Activated B cell treated with CpG ODN at 0.5 μM for 24 hours (primary cell): ENCODE measurements around the gene PGGHG. TPM values are rescaled to one million over a fixed set of nuclear protein-coding genes. Genes with fewer than 3 reads are reported as not detected.

Source experiments
- ATAC-seq: fragments of 200-7000 bp; cut with Tn5 transposase; one replicate; pipeline ENCODE4 v1.10.0; 2021; ENCODE audit warnings: low read depth, mild to moderate bottlenecking, moderate library complexity
- CTCF ChIA-PET: fragments of 350-600 bp; sonication (Branson Sonifier 250); formaldehyde crosslinking; loops from one replicate; lab custom pipeline; 2021; ENCODE audit warnings: antibody characterized with exemption; lab: Charles Lee
- POLR2A ChIA-PET: fragments of 350-600 bp; sonication (Branson Sonifier 250); formaldehyde crosslinking; loops from one replicate; lab custom pipeline; 2021; ENCODE audit warnings: antibody characterized with exemption; lab: Charles Lee
- DNase-seq: peaks from one replicate; pipeline ENCODE4 v3.0.0; 2022
- H3K27ac Mint-ChIP-seq: one replicate; pipeline ENCODE4 v1.8.0; 2020; ENCODE audit warnings: mixed read lengths
- H3K27me3 Mint-ChIP-seq: one replicate; pipeline ENCODE4 v1.8.0; 2021; ENCODE audit warnings: mixed read lengths
- H3K36me3 Mint-ChIP-seq: one replicate; pipeline ENCODE4 v1.8.0; 2021; ENCODE audit warnings: low read depth, mixed read lengths
- H3K4me1 Mint-ChIP-seq: one replicate; pipeline ENCODE4 v1.8.0; 2021; ENCODE audit warnings: mixed read lengths
- H3K4me3 Mint-ChIP-seq: one replicate; pipeline ENCODE4 v1.8.0; 2020; ENCODE audit warnings: mild to moderate bottlenecking, mixed read lengths
- H3K9me3 Mint-ChIP-seq: one replicate; pipeline ENCODE4 v1.8.0; 2020; ENCODE audit warnings: mixed read lengths
- intact Hi-C: fragments of 100-400 bp; cut with micrococcal nuclease; formaldehyde crosslinking; loops from one replicate; pipeline ENCODE4 v1.15.1; 2024
- total RNA-seq: library from RNA; stranded (reverse); gene quantifications from 2 replicates; pipeline ENCODE4 v1.2.3, GENCODE V29; 2022
- TF ChIP-seq, protein P1 (sequence below): fragments of 200-600 bp; IDR thresholded peaks from one replicate; pipeline ENCODE4 v1.8.0; 2022; ENCODE audit warnings: antibody characterized with exemption, mild to moderate bottlenecking

Gene PGGHG
- total RNA-seq, 1 donor from 2014 or later = 74.1 TPM

DNA sequence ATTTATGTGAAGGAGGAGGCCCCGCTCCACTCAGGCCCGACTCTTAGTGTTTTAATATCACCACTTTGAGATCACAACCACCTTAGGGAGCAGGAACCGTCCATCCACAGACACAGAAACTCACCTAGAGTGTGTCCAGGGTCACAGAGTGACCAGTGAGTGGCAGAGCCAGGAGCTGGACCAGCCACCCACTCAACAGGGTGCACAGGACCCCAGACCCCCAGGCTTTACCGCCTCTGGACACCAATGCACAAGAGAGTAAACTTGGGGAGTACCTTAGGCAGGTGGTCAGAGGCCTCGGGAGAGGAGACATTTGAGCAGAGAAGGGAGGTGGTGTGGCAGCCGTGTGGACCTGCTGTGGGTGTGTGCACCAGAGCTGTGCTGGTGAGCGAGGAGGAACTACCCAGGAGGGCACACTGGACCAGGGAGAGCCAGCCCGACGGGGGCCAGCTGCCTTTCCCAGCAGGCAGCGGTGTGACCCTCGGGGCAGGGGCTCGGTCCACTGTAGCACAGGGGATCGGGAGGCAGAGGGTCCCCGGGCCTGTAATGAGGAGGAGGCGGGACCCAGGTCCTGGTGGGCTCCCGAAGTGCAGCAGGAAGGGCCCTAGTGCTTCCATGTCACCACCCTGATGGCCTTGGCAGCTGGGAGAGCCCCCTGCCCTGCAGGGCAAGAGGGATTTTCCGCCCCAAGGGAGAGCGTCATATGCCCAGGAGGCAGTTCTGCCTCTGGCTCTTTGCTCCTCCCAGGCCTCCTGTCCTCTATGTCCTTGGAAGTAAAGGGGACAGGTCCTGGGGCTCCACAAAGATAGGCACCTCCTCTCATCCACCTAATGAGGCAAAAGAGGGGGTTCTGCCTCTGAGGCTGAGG, 18.2 kb upstream of the PGGHG start:
- H3K27me3 Mint-ChIP-seq = no peaks in the 10 kb centered on the region
- no peak for DNase-seq
- no peak overlapping the region for H3K4me3 Mint-ChIP-seq
- no peak for ATAC-seq
- no peaks in the 10 kb centered on the region for H3K9me3 Mint-ChIP-seq
- ChIA-PET POLR2A (interaction anchor here (1.0 to 1.1 kb wide), 2 partner anchors 18 to 45 kb away, joined by 3 read pairs; partner anchors contain the start of gene PGGHG), CTCF (interaction anchor here (1.5 kb wide), 1 partner anchor 20 kb away, joined by 4 read pairs; no protein-coding TSS in a partner anchor)
- intact Hi-C loops = no loop called here
- TF ChIP-seq, protein P1, sequence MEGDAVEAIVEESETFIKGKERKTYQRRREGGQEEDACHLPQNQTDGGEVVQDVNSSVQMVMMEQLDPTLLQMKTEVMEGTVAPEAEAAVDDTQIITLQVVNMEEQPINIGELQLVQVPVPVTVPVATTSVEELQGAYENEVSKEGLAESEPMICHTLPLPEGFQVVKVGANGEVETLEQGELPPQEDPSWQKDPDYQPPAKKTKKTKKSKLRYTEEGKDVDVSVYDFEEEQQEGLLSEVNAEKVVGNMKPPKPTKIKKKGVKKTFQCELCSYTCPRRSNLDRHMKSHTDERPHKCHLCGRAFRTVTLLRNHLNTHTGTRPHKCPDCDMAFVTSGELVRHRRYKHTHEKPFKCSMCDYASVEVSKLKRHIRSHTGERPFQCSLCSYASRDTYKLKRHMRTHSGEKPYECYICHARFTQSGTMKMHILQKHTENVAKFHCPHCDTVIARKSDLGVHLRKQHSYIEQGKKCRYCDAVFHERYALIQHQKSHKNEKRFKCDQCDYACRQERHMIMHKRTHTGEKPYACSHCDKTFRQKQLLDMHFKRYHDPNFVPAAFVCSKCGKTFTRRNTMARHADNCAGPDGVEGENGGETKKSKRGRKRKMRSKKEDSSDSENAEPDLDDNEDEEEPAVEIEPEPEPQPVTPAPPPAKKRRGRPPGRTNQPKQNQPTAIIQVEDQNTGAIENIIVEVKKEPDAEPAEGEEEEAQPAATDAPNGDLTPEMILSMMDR = no peak
- peak overlapping the region; percentile 99 for H3K27ac Mint-ChIP-seq
- H3K4me1 Mint-ChIP-seq = peaks cover 50% of the 10 kb centered on the region
- peaks cover 3% of the 10 kb centered on the region for H3K36me3 Mint-ChIP-seq

DNA sequence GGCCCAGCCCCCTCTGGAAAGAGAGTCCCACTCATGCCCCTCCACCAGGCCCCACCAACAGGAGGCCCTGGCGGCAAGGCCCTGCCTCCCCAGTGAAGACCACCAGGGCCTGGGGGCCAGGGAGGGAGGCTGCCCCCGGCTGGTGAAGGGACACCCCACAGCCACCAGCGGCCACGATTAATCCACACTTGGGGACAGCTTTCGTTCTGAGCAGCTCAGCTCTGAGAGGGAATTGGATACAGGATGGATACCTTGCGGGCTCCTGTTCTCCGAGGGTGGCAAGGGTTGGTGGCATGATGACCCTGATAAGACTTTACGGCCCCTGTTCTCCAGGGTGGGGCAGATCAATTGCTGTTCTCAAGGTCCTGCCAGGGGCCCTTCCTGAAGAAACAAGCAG, 17.6 kb upstream of the PGGHG start:
- peaks cover 3% of the 10 kb centered on the region for H3K36me3 Mint-ChIP-seq
- H3K27ac Mint-ChIP-seq = no peak overlapping the region
- ATAC-seq (no peak), DNase-seq (no peak)
- no peak overlapping the region for H3K4me3 Mint-ChIP-seq
- peaks cover 50% of the 10 kb centered on the region for H3K4me1 Mint-ChIP-seq
- H3K9me3 Mint-ChIP-seq = no peaks in the 10 kb centered on the region
- ChIA-PET POLR2A (no interaction called here), CTCF (interaction anchor here (1.5 kb wide), 1 partner anchor 21 kb away, joined by 4 read pairs; no protein-coding TSS in a partner anchor)
- intact Hi-C loops = no loop called here
- TF ChIP-seq, protein P1 = no peak
- no peaks in the 10 kb centered on the region for H3K27me3 Mint-ChIP-seq

DNA sequence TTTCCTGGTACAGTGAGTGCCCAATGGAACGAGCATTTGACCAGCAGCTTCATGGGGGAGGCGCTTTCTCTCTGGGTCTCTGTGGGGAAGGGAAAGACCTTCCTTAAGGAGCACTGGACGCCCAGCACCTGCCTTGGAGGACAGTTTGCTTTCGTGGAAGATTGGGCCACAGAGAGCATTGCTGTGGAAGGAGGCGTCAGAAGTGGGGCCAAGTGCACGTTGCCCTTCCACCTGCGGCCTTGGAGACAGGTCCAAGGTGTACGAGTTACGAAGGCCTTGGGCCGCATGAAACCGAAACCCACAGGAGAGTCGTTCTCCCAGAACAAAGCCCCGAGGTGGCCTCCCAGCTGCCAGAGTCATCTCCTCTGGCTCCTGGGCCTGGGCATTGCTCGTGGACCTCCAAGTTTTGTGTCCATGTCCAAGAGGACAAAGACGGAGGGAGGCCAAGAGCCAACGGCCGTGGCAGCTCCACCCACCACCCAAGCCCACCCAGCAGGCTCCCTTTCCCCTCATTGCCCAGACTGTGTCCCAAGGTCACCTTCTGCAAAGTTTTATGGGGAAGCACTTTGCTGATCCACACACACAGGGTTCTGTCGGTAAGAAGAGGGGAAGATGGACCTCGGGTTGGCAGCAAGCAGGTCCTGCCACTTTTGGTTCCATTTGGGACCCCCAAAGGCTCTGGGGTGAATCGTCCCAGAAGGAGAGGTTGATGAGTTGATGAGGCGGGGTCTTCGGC, 16.6 kb upstream of the PGGHG start:
- POLR2A ChIA-PET = no interaction called here
- CTCF ChIA-PET = interaction anchor here (1.5 kb wide), 1 partner anchor 22 kb away, joined by 4 read pairs; no protein-coding TSS in a partner anchor
- peaks cover 3% of the 10 kb centered on the region for H3K9me3 Mint-ChIP-seq
- intact Hi-C loops = no loop called here
- ATAC-seq (no peak), DNase-seq (no peak)
- peak overlapping the region; percentile 5 for H3K27ac Mint-ChIP-seq
- peaks cover 45% of the 10 kb centered on the region for H3K4me1 Mint-ChIP-seq
- H3K36me3 Mint-ChIP-seq = peaks cover 3% of the 10 kb centered on the region
- no peaks in the 10 kb centered on the region for H3K27me3 Mint-ChIP-seq
- TF ChIP-seq, protein P1 = no peak
- no peak overlapping the region for H3K4me3 Mint-ChIP-seq

DNA sequence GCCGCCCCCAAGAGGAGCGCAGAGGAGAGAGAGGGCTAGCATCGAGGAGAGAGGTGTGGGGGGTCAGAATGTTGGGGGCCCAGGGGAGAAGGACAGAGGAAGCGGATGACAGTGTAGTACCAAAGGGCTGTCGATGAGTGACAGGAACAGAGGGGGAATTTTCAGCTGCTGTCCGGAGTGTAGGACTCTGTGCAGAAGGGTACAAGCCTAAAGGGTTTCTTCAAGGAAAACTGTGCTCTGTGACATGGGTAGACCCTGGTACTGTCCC, 16.1 kb upstream of the PGGHG start:
- H3K27ac Mint-ChIP-seq = no peak overlapping the region
- peaks cover 3% of the 10 kb centered on the region for H3K36me3 Mint-ChIP-seq
- ATAC-seq (no peak), DNase-seq (no peak)
- ChIA-PET CTCF (no interaction called here), POLR2A (interaction anchor here (0.7 kb wide), 2 partner anchors 73 to 646 kb away, joined by 3 to 6 read pairs; no protein-coding TSS in a partner anchor)
- TF ChIP-seq, protein P1 = no peak
- intact Hi-C loops = no loop called here
- H3K9me3 Mint-ChIP-seq = peaks cover 3% of the 10 kb centered on the region
- H3K27me3 Mint-ChIP-seq = no peaks in the 10 kb centered on the region
- no peak overlapping the region for H3K4me3 Mint-ChIP-seq
- peaks cover 40% of the 10 kb centered on the region for H3K4me1 Mint-ChIP-seq

DNA sequence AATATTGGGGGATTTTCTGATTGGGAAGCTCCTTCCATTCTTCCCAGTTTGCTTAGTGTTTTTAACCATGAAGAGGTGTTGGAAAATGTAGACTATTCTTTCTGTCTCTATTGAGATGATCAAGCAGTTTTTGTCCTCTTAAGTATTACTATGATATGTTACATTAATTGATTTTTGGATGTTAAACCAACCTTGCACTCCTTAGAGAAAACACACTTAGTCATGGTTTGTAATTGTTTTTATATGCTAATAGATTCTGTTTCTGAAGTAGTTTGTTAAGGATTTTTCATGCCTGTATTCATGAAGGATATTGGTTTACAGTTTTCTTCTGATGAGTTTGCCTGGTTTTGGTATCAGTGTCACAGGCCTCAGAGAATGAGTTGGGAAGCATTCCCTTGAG, 12.7 kb upstream of the PGGHG start:
- CTCF ChIA-PET = interaction anchor here (1.3 to 1.6 kb wide), 2 partner anchors 25 to 29 kb away, joined by 4 to 5 read pairs; no protein-coding TSS in a partner anchor
- no peak overlapping the region for H3K27ac Mint-ChIP-seq

More for the DNA sequence above, 12.7 kb upstream of the PGGHG start:
- intact Hi-C loops = no loop called here
- no peak for ATAC-seq
- no peaks in the 10 kb centered on the region for H3K36me3 Mint-ChIP-seq
- DNase-seq = no peak
- POLR2A ChIA-PET = interaction anchor here (0.7 kb wide), 1 partner anchor 71 kb away, joined by 3 read pairs; no protein-coding TSS in a partner anchor
- H3K4me1 Mint-ChIP-seq = peaks cover 23% of the 10 kb centered on the region
- H3K27me3 Mint-ChIP-seq = peaks cover 1% of the 10 kb centered on the region
- TF ChIP-seq, protein P1 = no peak
- H3K9me3 Mint-ChIP-seq = peaks cover 3% of the 10 kb centered on the region
- H3K4me3 Mint-ChIP-seq = no peak overlapping the region
